Activated T-cell treated with anti-CD3 and anti-CD28 coated beads for 4 hours (primary cell): ENCODE measurements around the gene NRDE2.
"Not testable (repeated sequence)": the region's sequence is repeated elsewhere in the genome, so short reads cannot be mapped to it uniquely, and the experiment has no call there.

ENCODE experiments used
- DNase-seq: peaks from one replicate; pipeline ENCODE4 v3.0.0-alpha.2; 2020

Gene NRDE2

GRCh38 chr14:90342327-90342726, 10.6 kb upstream of the NRDE2 start:
- no peak for DNase-seq

GRCh38 chr14:90341784-90342183, 10.0 kb upstream of the NRDE2 start:
- DNase-seq = no peak

- DNase-seq = not testable (repeated sequence)
Observed at GRCh38 chr14:90341232-90341631, 9.5 kb upstream of the NRDE2 start.

- no peak for DNase-seq
Observed at GRCh38 chr14:90336985-90337384, 5.2 kb upstream of the NRDE2 start.

- no peak for DNase-seq
Observed at GRCh38 chr14:90336401-90336800, 4.7 kb upstream of the NRDE2 start.

- DNase-seq = no peak
Observed at GRCh38 chr14:90332271-90332584, 487 bp upstream of the NRDE2 start.

GRCh38 chr14:90330203-90331196, 1.2 kb downstream of the NRDE2 start:
- DNase-seq = no peak

- no peak for DNase-seq
Observed at GRCh38 chr14:90321891-90322290, 9.8 kb downstream of the NRDE2 start.

GRCh38 chr14:90319634-90320541, 11.9 kb downstream of the NRDE2 start:
- DNase-seq = no peak

- DNase-seq = no peak
Observed at GRCh38 chr14:90319173-90319572, 12.6 kb downstream of the NRDE2 start.

GRCh38 chr14:90318016-90318415, 13.7 kb downstream of the NRDE2 start:
- no peak for DNase-seq

GRCh38 chr14:90317286-90317685, 14.5 kb downstream of the NRDE2 start:
- no peak for DNase-seq

- no peak for DNase-seq
Observed at GRCh38 chr14:90308561-90308960, 23.2 kb downstream of the NRDE2 start.

- no peak for DNase-seq
Observed at GRCh38 chr14:90305176-90305601, 26.6 kb downstream of the NRDE2 start.

GRCh38 chr14:90304502-90304901, 27.2 kb downstream of the NRDE2 start:
- no peak for DNase-seq

GRCh38 chr14:90303473-90303872, 28.3 kb downstream of the NRDE2 start:
- no peak for DNase-seq

GRCh38 chr14:90302529-90303303, 29.0 kb downstream of the NRDE2 start:
- no peak for DNase-seq

- DNase-seq = no peak
Observed at GRCh38 chr14:90301668-90302090, 30.1 kb downstream of the NRDE2 start.

- no peak for DNase-seq
Observed at GRCh38 chr14:90301122-90301521, 30.6 kb downstream of the NRDE2 start.

- DNase-seq = no peak
Observed at GRCh38 chr14:90300611-90301047, 31.1 kb downstream of the NRDE2 start.

- DNase-seq = no peak
Observed at GRCh38 chr14:90299408-90299807, 32.3 kb downstream of the NRDE2 start.

GRCh38 chr14:90297876-90298629, 33.7 kb downstream of the NRDE2 start:
- no peak for DNase-seq
